HepG2 (cell line): ENCODE data around the gene GABARAPL2. TPM values are rescaled to one million over a fixed set of nuclear protein-coding genes. Genes with fewer than 3 reads are reported as not detected.
A peak's percentile ranks its signal among the peaks of the same experiment; 100 is the strongest.

Experiments used
- CREB1 ChIP-seq, 2 experiments: fragments of 450-650 bp in 1 of 2; IDR thresholded peaks; 2 replicates each; pipeline ENCODE4 v1.6.1; 2016 to 2017; ENCODE audit warnings: control low read depth in 1 of 2, mild to moderate bottlenecking in 1 of 2, missing compliant biosample characterization in 1 of 2, missing genetic modification characterization in 1 of 2
- EEA1 ChIP-seq: sonication (generic); formaldehyde crosslinking; IDR thresholded peaks from 2 replicates; pipeline ENCODE4 v1.5.1; 2020; ENCODE audit warnings: mild to moderate bottlenecking, missing genetic modification reagents, borderline replicate concordance
- HOXA7 ChIP-seq: sonication (generic); formaldehyde crosslinking; IDR thresholded peaks from 2 replicates; pipeline ENCODE4 v1.8.1; 2022; ENCODE audit warnings: mild to moderate bottlenecking, missing genetic modification reagents, moderate library complexity
- SALL1 ChIP-seq: sonication (generic); formaldehyde crosslinking; IDR thresholded peaks from 2 replicates; pipeline ENCODE4 v1.8.0; 2022; ENCODE audit warnings: mild to moderate bottlenecking, missing genetic modification reagents
- SP4 ChIP-seq: sonication (generic); formaldehyde crosslinking; IDR thresholded peaks from 2 replicates; pipeline ENCODE4 v1.8.1; 2023; ENCODE audit warnings: mild to moderate bottlenecking, missing genetic modification reagents
- TAF1 ChIP-seq: sonication (generic); formaldehyde crosslinking; IDR thresholded peaks from 2 replicates; pipeline ENCODE4 v1.4.0; 2020; ENCODE audit warnings: missing genetic modification reagents
- TCF12 ChIP-seq, 2 experiments: fragments of 450-650 bp in 1 of 2; sonication (generic) in 1 of 2; formaldehyde crosslinking in 1 of 2; IDR thresholded peaks; 2 replicates each; pipeline versions ENCODE4 v1.6.1 to v1.8.0; 2017 to 2022; ENCODE audit warnings: antibody characterized with exemption in 1 of 2, mild to moderate bottlenecking in 1 of 2, missing genetic modification reagents in 1 of 2, moderate library complexity in 1 of 2
- ZFP41 ChIP-seq: sonication (generic); formaldehyde crosslinking; IDR thresholded peaks from 2 replicates; pipeline ENCODE4 v1.4.0; 2020; ENCODE audit warnings: mild to moderate bottlenecking, missing genetic modification reagents, borderline replicate concordance
- ZNF331 ChIP-seq: sonication (generic); formaldehyde crosslinking; IDR thresholded peaks from 2 replicates; pipeline ENCODE4 v1.4.0; 2020; ENCODE audit warnings: missing genetic modification reagents
- ZNF562 ChIP-seq: sonication (generic); formaldehyde crosslinking; IDR thresholded peaks from 2 replicates; pipeline ENCODE4 v1.8.0; 2022; ENCODE audit warnings: missing genetic modification reagents, borderline replicate concordance
- ZSCAN9 ChIP-seq: IDR thresholded peaks from 2 replicates; pipeline ENCODE4 v1.6.1; 2016; ENCODE audit warnings: borderline replicate concordance
- polyA plus RNA-seq, 8 experiments: library from polyadenylated mRNA; depleted of rRNA in 3 of 8; stranded (reverse) in 7 of 8; unstranded in 1 of 8; fragments of >200 nt; fragmentation: Illumina TruSeq in 4 of 8; extraction: Trizol in 4 of 8; gene quantifications; 2 replicates each; pipeline versions ENCODE4 v1.2.1 to v1.2.3, GENCODE V29; 2011 to 2016; ENCODE audit warnings: low read depth in 4 of 8, missing spikeins in 1 of 8, mixed read lengths in 1 of 8; ENCODE audit not compliant: insufficient read depth in 1 of 8
- total RNA-seq, 5 experiments: library from RNA; depleted of rRNA; stranded (reverse); fragments of >200 nt; fragmentation: Illumina TruSeq; extraction: Trizol; gene quantifications; 2 replicates each; pipeline ENCODE4 v1.2.3, GENCODE V29; 2016; ENCODE audit warnings: low read depth in 1 of 5
- TF ChIP-seq, protein P1 (sequence below), 2 experiments: fragments of 450-650 bp in 1 of 2; sonication (generic) in 1 of 2; formaldehyde crosslinking in 1 of 2; IDR thresholded peaks; 2 replicates each; pipeline versions ENCODE4 v1.6.1 to v1.8.0; 2016 to 2022; ENCODE audit warnings: antibody characterized with exemption in 1 of 2, mild to moderate bottlenecking in 1 of 2, missing genetic modification reagents in 1 of 2
- TF ChIP-seq, protein P2 (sequence below): sonication (generic); formaldehyde crosslinking; IDR thresholded peaks from 2 replicates; pipeline ENCODE4 v1.5.1; 2020; ENCODE audit warnings: missing genetic modification reagents, mild to moderate bottlenecking, borderline replicate concordance
- TF ChIP-seq, protein P3 (sequence below): IDR thresholded peaks from 2 replicates; pipeline ENCODE4 v1.6.1; 2016; ENCODE audit warnings: missing compliant biosample characterization, missing genetic modification reagents, borderline replicate concordance

Gene GABARAPL2
- total and polyA plus RNA-seq, 2 of the 13 experiments (the other 11 are each of a cell fraction or from before 2014, with no cell fraction given) = 76.4 to 83.0 TPM

DNA sequence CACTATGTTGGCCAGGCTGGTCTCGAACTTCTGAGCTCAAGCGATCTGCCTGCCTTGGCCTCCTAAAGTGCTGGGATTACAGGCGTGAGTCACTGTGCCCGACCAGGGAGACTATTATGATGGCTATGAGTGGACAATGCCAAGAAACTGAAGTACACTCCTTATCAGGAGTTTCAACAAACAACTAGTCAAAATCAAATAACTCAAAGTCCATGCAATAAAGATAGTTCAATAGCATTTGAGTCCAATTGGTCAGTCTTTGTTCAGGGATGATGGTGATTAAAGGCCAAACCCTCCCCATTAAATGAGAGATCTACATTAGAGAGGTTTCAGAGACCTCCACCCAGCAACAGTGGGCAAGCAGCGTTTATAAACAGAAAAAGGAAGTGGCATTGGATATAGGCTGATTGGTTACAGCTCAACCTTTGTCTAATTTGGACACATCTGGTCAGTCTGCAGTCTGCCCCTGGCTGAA is 38.3 kb upstream of the GABARAPL2 start (continued):
- TF ChIP-seq, protein P1, sequence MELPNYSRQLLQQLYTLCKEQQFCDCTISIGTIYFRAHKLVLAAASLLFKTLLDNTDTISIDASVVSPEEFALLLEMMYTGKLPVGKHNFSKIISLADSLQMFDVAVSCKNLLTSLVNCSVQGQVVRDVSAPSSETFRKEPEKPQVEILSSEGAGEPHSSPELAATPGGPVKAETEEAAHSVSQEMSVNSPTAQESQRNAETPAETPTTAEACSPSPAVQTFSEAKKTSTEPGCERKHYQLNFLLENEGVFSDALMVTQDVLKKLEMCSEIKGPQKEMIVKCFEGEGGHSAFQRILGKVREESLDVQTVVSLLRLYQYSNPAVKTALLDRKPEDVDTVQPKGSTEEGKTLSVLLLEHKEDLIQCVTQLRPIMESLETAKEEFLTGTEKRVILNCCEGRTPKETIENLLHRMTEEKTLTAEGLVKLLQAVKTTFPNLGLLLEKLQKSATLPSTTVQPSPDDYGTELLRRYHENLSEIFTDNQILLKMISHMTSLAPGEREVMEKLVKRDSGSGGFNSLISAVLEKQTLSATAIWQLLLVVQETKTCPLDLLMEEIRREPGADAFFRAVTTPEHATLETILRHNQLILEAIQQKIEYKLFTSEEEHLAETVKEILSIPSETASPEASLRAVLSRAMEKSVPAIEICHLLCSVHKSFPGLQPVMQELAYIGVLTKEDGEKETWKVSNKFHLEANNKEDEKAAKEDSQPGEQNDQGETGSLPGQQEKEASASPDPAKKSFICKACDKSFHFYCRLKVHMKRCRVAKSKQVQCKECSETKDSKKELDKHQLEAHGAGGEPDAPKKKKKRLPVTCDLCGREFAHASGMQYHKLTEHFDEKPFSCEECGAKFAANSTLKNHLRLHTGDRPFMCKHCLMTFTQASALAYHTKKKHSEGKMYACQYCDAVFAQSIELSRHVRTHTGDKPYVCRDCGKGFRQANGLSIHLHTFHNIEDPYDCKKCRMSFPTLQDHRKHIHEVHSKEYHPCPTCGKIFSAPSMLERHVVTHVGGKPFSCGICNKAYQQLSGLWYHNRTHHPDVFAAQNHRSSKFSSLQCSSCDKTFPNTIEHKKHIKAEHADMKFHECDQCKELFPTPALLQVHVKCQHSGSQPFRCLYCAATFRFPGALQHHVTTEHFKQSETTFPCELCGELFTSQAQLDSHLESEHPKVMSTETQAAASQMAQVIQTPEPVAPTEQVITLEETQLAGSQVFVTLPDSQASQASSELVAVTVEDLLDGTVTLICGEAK (IDR thresholded peaks at IDR 0.05) = no peak
- TF ChIP-seq, protein P1 (CRISPR knock-in tag; IDR thresholded peaks at IDR 0.05) = no peak
- TF ChIP-seq HOXA7 (CRISPR knock-in tag) = no peak
- no peak for TF ChIP-seq TAF1
- TF ChIP-seq, protein P2, sequence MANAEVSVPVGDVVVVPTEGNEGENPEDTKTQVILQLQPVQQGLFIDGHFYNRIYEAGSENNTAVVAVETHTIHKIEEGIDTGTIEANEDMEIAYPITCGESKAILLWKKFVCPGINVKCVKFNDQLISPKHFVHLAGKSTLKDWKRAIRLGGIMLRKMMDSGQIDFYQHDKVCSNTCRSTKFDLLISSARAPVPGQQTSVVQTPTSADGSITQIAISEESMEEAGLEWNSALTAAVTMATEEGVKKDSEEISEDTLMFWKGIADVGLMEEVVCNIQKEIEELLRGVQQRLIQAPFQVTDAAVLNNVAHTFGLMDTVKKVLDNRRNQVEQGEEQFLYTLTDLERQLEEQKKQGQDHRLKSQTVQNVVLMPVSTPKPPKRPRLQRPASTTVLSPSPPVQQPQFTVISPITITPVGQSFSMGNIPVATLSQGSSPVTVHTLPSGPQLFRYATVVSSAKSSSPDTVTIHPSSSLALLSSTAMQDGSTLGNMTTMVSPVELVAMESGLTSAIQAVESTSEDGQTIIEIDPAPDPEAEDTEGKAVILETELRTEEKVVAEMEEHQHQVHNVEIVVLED (CRISPR knock-in tag) = no peak
- no peak for TF ChIP-seq ZSCAN9
- TF ChIP-seq ZNF562 = no peak
- TF ChIP-seq ZFP41 (CRISPR knock-in tag) = no peak
- TF ChIP-seq, protein P3, sequence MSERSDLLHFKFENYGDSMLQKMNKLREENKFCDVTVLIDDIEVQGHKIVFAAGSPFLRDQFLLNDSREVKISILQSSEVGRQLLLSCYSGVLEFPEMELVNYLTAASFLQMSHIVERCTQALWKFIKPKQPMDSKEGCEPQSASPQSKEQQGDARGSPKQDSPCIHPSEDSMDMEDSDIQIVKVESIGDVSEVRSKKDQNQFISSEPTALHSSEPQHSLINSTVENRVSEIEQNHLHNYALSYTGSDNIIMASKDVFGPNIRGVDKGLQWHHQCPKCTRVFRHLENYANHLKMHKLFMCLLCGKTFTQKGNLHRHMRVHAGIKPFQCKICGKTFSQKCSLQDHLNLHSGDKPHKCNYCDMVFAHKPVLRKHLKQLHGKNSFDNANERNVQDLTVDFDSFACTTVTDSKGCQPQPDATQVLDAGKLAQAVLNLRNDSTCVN (CRISPR knock-in tag) = no peak
- TF ChIP-seq ZNF331 (CRISPR knock-in tag) = no peak
- no peak for TF ChIP-seq EEA1 (CRISPR knock-in tag)
- TF ChIP-seq SALL1 (CRISPR knock-in tag) = peak; percentile 49
- no peak for TF ChIP-seq SP4
- TF ChIP-seq CREB1 (IDR thresholded peaks at IDR 0.05) = no peak
- peak; percentile 35; the same call in 1 of the 2 replicates for TF ChIP-seq CREB1 (CRISPR knock-in tag; IDR thresholded peaks at IDR 0.05)
- TF ChIP-seq TCF12 (IDR thresholded peaks at IDR 0.05) = no peak
- no peak for TF ChIP-seq TCF12 (CRISPR knock-in tag; IDR thresholded peaks at IDR 0.05)
